ENCODE data around the gene CSMD2.
"Not testable (repeated sequence)": the region's sequence is repeated elsewhere in the genome, so short reads cannot be mapped to it uniquely, and the experiment has no call there.

CSMD2 gene

GRCh38 chr1:34050709-34051485, 114.1 kb downstream of the CSMD2 start:
- DNase-seq, result no peak

GRCh38 chr1:34049994-34050393, 115.0 kb downstream of the CSMD2 start:
- DNase-seq, result no peak

GRCh38 chr1:34049477-34049876, 115.6 kb downstream of the CSMD2 start:
- DNase-seq, result no peak

DNA sequence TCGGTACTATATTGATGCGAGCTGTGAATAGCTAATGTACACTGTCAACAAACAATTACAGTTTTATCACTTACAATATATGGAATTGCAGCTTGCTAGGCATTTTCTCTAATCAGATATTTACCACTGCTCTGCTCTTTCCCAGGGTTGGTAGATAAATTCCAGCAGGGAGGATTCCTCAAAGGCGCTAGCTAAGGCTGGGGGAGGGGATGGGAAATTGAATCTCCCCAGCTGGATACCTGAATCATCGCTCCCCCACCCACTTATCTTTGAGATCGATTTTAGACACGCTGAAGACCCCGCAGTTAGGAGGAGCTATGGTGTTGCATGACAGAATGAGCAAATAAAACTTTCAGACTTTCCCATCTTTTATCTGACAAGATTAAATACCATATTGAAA, 127.2 kb downstream of the CSMD2 start:
- no peak for DNase-seq

DNA sequence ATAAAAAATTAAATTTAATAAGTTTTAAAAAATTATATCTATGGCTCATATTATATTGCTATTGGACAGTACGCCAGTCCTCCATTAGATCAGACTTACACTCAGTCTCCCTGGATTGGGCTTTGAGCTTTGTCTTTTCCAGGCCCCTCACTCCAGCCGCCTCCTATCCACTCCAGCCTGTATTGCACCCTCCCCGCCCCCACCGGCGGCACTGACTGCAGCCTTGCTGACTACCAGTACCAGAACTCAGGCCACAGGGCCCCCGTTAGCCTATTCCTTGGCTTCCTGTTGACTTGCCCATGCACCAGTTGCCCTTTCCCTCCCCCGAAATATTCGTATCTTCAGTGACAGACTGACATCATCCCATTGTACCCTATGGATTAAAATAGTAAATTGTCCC, 127.9 kb downstream of the CSMD2 start:
- no peak for DNase-seq

DNA sequence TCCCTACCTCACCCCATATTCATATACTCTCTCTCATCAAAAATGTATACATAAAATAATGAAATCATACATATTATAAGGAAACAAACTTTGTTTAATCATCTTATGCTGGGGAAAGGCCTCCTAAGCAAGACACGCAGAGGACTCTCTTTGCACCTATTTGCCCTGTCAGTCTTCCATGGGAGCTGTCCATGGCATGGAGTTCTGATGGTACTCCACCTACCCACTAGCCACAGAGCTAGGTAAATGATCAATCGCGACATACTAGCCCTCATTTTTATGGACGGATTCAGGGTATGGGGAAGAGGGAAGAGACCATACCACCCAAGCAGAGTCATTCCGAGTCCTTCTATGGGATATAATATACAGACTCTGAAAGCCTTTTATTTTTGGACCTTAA, 131.0 kb downstream of the CSMD2 start:
- DNase-seq, result no peak

DNA sequence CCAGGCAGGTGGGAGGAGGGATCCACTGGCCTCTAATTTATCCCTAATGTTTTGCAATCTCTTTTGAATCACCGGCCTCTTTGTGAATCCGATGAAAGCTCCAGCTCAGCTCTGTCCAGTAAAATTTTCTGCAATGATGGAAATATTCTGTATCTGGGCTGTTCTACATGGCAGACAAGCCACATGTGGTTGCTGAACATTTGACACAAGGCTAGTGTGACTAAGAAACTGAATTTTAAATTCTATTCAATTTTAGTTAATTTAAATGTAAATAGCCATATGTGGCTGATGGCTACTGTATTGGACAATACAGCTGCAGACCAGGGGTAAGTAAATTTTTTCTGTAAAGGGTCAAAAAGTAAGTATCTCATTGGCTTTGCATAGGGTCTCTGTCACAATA, 135.1 kb downstream of the CSMD2 start:
- DNase-seq, result no peak

DNA sequence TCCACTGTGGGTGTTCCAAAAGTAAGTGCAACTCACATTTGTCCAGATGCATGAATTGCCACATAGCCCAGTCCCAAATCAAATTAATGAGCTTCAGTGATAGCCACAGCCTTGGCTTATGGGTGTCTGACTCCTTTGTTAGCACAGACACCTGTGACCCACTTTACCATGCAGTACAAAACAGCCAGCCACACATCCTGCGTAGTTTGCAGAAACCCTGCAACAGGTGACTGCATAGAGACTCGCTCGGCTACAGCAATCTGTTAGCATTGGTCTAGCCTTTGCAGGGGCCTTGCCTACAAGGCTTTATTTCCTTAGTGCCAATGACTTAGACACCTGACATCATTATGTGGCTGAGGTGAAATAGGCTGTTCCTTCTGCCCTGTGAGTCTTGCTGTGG, 135.5 kb downstream of the CSMD2 start:
- DNase-seq, result no peak

DNA sequence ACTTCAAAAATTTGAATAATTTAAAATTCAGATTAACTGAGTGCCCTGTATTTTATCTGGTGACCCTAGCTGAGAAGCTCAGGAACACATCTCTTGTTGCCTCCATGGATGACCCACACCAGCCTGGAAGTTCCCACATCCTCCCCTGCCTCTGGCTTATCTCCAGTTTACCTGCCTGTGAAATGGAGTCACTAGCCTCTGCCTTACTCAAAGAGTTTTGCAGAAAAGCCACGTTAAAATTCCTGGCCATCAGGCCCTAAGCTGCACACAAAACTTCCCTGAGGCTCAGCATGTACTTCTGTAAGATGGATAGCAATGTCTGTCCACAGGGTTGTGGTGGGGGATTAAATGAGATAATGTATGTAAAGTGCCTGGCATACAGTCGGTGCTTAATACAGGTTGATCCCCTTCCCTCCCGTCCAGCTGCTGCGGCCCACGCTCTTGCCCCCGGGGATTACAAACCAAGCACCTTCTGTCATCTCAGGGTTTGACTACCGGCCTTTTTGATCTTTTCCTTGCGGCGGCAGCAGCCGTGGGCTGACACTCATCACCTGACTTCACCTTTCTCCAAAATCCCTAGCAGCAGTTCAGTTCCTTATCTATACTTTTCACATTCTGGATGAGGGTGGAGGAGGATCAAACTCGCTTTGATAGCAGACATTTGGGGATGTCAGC, 136.5 kb downstream of the CSMD2 start:
- no peak for DNase-seq

DNA sequence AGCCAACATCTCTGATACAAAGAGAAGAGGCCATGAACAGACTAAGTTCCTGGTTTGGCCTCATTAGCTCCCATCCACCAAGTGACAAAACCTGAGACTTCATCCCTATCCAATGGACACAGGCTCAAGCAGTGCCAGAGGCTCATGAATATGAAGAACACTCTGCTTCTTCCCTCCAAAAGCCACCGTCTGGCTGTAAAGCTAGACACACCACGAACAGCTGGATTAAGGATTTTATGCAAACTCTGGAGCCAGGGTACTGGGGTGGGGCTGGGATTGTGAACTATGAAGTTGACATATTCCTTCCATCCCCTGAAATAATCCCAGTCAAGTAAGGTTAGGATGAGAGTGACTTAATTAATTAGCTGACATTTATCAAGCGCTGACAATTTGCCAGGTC, 139.4 kb downstream of the CSMD2 start:
- no peak for DNase-seq

DNA sequence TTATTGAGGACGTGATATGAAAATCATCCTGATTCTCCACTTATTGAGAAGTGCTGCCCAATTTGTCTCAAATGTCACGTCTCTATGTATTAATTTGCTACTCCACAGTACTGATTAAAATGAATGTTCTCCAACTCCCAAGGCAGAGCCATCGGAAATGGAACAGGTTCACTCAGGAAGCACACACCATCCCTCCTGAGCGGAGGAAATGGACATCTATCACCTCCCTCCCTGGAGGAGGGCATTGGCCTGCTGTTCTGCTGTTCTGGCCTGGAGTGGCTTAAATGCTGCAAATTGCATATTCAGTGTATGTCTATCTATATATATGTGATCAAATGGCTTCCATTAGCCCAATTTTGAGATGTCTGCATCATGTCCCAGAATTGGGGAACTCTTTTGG, 140.5 kb downstream of the CSMD2 start:
- DNase-seq, result no peak

DNA sequence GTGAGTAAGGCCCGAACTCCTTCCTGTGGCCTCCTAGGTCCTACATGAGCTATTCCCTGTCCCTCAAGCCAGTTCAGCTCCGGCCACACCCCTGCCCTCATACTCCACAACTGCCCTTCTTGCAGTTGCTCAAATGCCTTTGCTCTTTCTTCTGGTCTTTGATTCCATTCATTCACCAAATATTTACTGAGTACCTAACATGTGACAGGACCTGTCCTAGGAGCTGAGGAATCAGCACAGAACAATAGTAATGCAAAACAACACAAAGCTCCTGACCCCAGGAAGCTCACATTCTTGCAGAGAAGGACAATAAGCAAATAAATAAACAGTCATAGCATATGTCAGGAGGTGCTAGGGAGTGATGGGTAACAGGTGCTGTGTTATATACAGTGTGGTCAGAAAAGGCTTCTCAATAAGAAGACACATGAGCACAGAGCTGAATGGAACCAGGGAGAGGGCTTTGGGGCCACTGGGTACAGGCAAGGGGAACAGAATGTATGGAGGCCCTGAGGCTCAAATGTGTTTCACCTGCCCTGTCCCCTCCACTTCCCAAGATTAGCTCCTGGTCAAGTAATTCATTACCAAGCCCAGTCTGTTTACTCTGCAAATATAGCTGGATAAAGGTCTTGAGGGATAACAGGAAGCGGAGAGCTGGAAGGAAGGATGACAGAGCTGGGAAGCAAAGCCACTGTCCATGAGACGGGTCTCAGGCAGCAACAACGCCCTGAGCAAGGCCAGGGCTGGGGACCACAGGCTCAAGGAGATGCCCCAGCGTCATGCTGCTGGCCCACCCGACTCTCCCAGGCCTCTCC, 145.1 kb downstream of the CSMD2 start:
- no peak for DNase-seq

DNA sequence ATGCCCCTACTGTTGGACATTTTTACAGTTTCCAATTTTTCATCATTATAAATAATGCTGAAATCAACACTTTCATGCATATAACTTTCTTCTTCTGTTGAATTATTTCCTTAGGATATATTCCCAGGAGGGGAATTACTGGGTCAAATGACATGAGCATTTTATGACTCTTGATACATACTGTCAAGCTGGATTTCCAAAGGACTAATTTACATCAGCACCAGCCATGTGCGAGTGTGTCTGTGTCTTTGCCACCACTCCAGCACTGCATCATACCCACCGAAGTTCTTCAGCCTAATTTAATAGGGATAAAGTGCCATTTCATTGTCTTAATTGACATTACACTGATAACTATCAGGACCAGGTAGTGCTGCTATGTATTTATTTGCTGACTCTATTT, 146.7 kb downstream of the CSMD2 start:
- no peak for DNase-seq

- not testable (repeated sequence) for DNase-seq
Observed at GRCh38 chr1:34016281-34016680, 148.7 kb downstream of the CSMD2 start.

DNA sequence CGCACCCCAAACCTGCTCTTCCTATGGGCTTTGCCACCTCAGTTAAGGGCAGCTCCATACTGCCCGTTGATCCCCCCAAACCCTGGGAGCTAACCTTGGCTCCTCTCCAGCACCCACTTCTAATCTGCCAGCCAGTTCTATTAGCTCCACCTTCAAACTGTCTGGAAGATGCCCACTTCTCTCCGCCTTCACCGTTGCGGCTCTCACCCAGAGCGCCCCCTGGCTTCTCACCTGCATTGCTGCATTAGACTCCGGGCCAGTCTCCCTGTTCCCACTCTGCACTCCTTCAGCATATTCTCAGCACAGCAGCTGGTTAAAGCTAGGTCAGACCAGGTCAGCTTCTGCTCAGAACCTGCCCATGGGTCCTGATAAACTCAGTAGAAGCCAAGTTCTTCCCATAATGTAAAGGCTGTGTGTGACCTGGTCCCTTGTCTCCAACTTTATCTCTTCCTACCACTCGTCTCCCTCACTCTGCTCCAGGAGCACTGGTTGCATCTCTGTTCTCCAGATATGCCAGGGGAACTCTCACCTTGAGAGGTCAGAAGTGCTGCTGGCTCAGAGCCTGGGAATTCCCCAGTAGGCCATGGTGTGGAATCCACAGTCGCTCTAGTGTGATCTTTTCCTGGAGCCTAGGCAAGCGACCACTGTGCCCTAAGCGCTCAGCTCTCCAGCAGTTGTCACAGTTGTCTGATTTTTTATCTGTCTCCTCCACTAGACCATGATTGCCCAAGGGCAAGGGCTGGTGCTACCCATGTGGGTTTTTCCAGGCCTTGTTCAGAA, 150.9 kb downstream of the CSMD2 start:
- DNase-seq, result peak; percentile 54

DNA sequence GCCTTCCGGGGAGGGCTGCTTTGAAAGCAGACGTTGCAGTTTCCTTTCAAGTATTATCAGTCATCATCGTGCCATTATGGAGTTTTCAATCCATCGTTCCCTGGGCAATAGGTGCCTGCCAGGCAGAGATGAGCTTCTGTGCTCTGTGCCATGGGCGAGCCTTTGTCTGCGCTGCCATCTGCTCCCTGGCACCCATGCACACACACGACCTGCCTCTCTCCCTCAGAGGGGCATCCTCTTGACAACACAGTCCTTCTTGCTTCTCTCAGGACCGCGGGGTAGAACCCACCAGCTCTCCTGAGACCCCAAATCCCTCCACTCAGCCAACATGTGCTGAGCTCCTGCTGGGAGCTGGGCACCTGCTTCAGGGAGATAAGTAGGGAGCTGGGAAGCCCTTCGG, 151.9 kb downstream of the CSMD2 start:
- no peak for DNase-seq

DNA sequence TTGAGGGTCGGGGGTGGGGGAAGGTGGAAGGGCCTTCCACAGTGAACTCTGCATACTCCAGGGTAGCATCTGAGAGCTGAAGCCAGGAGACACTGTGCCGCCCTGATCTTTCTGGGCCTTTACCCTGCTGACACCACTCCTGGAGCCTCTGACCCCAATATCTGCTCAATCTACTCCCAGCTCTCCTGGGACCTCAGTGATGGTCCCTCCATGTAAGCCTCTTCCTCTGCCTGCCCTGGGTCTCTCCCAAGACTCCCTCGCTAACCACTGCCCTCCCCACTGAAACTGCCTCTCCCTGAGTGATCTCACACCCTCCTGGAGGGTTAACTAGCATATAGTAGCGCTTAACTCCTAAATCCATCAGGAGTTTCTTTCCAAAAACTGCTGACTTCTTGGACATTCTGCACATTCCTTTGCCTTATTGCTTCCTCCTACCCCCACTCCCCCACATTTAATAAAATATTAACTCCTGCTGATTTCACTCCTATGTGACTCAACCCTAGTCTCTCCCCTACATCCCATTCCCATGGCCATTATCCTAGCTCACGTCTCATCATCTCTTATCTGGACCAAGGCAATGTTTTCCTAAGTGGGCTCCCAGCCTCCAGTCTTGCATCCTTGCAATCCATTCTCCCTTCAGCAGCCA, 155.6 kb downstream of the CSMD2 start:
- DNase-seq, result no peak

GRCh38 chr1:34007760-34008159, 157.3 kb downstream of the CSMD2 start:
- DNase-seq, result no peak

DNA sequence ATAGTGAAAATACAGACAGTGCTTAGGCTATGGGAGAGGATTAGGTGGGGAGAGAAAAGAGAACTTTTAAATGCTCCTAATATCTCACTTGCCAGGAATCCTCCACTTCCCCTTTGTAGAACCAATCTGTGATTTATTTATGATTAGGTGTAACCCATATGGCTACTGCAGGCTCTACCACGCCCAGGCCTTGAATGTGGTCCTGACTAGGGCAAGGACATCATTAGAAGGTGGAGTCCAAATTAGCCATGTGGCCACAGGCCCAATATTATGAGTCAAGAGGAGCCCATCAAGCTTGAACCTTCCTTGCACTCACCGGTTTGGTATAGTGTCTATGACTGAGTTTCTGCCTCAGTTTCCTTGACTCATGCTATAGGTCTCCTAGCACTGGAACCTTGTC, 159.7 kb downstream of the CSMD2 start:
- DNase-seq, result no peak

GRCh38 chr1:34002810-34003209, 162.2 kb downstream of the CSMD2 start:
- DNase-seq, result no peak

- no peak for DNase-seq
Observed at GRCh38 chr1:33997127-33998036, 167.6 kb downstream of the CSMD2 start.
